CD4-positive, alpha-beta T cell treated with Interleukin-10 for 1 hour (primary cell): ENCODE data around the gene PROCA1.
A peak's percentile ranks its signal among the peaks of the same experiment; 100 is the strongest.

Experiments used
- DNase-seq: peaks from one replicate; pipeline ENCODE4 v3.0.0-alpha.2; 2020

Gene PROCA1, protein sequence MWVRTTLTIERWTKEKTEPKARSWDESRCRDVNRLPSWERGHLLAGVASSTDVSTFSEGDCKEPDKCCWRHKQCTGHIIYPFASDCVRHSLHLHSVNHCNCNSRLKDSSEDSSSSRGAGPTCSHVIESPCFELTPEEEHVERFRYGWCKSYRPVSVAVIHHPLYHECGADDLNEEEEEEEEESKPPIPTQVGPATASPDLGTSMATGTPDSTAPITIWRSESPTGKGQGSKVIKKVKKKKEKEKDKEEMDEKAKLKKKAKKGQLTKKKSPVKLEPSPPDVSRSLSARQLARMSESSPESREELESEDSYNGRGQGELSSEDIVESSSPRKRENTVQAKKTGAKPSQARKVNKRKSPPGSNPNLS

DNA sequence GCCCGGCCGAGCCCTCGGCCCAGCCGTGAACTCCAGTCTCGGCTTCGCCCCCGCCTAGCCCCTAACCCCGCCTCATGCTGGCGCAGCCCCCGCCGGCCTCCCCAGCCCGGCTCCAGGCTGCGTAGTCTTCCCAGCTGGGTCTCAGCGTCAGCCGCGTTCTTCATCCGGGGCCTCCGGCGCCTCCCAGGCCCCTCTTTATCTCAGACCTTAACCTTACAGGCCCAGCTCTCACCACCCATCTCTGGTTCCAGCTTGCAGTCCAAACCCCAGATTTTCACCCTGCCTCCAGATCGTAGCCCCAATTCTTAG is at the start of gene PROCA1:
TSS of gene PROCA1 (minus strand) at position 166 of the 309 bp plus-strand sequence. CDS start 228 bp downstream, outside the sequence.
- peak; percentile 46 for DNase-seq

DNA sequence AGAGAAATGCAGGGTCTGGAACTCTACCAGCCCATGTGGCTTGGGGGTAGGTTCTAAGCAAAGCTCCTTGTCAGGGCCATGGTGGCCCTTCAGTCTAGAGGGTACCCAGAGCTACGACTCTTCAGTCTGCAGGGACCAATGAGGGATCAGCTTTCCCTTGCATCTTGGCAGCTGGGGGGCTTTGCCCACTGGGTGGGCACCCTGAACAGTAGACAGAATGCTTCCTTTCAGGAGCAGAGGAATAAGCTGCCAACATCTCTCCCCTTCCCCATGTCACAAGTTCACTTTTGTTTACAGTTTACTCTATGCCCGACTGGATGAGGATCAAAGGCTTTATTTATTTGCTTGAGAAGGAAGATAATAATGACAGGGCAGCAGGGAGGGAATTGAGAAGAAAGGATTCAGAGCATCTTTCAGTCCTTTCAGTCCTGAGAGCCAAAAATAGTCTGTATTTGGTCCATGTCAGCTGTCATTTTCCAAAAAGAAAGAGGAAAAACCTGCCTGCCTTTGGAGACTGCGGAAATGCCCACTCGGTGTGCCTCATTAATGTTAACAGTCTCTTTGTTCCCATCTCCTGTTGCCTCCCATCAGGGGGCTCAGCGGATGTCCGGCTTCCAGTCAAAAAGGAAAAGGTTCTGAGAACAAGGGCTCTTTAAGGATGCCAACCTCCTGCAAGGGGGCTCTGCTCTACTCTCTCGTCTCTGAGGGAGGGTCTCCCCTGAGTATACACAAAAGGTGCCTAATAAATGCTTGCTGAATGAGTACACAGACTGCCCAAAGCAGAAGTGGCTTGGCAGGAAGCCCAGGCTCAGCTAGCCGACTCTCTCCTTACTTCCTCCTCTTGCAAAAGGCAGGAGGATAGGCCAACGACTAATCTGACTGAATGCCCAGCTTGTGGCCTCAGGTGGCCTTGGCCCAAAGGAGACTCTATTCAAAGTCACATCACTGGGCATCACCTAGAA is 49.2 kb upstream of the PROCA1 start:
- no peak for DNase-seq

DNA sequence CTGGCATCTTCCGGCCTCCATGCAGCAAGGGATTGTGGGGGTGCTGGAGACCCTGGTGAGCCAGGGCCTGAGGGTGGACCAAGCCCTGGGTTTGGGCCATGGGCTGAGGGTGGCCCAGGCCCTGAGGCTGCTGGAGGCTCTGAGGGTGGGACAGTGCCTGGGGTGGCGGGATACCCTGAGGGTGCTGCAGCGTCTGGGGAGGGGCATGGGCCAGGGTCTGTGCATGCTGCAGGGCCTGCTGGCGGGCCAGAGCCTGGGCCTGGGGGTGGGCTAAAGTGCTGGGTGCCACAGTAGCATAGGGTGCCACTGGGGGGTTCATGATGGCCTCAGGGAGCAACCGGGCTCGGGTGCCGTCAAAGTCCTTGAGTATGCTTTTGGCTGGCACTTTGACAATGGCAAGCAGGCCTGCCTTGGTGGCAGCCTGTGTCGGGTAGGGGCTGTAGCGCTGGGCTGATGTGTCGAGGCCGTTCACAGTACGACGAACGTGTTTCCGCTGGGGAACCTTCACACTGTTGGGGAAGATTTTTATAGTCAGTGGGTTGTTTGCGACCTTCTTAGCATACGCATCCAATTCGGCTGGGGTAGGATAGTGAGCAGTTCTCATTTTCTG is 47.7 kb upstream of the PROCA1 start:
- no peak for DNase-seq

DNA sequence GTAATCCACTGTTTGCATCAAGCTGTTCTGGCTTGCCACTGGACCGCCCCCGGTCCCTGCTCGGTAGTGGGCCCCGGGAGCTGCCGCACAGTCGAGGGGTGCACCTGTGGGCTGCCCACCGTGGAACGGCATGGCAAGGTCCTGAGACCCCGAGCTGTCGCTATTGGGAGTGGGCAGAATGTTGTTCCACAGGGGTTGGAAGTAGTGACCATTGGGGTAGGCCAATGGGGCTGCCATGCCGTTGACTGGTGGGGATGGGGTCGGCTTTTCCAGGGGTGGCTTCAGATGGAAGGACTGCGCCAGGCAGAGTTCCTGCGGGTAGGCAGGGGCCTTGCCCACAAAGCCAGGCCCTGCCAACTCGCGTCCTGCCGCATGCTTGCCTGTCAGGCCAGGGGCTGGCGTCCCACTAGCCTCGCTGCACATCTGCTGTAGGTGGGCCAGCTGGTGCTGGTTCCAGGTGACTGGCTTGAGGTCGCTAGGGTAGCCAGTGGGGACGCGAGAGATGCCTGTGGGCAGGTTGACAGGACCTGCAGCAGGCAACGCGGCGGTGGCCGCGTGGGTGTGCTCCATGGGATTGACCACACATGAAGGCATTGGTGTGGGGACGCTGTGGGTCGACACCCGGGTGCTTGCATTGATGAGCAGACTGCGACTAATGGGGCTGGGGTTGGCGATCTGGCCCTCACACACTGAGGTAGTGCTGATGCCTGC is 46.9 kb upstream of the PROCA1 start:
- no peak for DNase-seq

DNA sequence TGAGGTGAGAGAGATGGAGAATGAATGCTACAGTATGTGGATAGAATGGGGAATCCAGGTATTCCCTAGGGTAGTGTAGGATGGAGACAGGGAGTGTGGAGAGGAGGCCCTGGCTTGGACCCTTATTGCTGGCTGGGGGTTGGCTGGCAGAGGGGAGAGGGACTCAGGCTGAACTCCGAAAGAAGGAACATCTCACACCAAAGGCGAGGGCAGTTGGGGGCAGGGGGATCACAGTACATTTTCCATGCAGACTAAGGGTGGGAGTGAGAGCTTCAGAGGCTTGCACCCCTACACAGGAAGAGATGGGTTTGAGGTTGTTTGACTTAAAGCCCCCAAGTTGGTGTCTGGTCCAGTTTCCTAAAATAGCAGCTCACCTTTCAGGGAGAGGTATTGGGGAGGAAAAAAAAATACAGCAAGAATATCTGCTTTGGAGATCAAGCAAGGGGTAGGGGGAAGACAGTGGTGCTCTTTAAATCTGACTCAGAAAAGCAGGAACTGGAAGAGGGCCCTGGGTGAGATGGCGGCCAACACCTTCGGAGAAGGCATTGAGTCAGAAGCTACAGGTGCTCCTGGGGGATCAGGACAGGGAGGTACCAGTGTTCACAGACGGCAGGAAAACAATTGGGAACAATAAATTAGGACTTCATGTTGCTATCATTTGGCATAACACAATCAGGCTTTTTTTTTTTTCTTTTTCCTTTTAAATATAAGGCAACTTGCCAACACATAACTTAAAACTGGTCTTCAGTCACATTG is 44.5 kb upstream of the PROCA1 start:
- DNase-seq: no peak

DNA sequence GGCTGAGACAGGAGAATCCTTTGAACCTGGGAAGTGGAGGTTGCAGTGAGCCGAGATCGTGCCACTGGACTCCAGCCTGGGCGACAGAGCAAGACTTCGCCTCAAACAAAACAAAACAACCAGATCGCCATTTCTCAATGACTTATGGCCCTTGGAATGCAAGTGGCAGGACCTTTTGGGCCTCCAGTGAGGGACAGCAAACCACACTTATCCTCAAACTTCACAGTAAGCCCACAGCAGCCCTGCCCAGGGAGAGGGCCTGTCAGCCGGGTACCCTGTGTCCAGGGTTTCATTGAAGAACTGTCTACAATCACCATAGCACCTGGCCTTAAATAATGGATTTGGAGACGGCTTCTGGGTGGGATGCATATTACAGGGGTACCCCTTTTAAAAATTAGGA is 43.8 kb upstream of the PROCA1 start:
- DNase-seq: no peak

DNA sequence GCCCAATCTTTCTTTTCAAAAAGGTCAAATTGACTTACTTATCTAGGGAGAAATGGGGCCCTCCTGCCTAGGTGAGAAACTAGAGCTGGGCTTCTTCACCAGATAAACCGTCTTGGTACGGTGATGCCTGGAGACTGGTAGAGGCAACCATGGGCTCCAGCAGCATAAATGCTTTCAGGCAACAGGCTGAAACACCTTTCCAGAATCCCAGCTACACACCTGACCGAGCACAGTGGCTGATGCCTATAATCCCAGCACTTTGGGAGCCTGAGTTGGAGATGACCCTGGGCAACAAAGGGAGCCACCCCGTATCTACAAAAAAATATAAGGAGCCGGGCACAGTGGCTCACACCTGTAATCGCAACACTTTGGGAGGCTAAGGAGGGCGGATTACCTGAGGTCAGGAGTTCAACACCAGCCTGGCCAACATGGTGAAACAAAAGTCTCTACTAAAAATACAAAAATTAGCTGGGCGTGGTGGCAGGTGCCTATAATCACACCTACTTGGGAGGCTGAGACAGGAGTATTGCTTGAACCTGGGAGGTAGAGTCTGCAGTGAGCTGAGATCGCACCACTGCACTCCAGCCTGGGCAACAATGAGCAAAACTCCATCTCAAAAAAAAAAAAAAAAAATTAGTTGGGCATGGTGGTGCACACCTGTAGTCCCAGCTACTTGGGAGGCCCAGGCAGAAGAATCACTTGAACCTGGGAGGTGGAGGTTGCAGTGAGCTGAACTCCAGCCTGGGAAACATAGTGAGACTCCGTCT is 40.1 kb upstream of the PROCA1 start:
- no peak for DNase-seq

DNA sequence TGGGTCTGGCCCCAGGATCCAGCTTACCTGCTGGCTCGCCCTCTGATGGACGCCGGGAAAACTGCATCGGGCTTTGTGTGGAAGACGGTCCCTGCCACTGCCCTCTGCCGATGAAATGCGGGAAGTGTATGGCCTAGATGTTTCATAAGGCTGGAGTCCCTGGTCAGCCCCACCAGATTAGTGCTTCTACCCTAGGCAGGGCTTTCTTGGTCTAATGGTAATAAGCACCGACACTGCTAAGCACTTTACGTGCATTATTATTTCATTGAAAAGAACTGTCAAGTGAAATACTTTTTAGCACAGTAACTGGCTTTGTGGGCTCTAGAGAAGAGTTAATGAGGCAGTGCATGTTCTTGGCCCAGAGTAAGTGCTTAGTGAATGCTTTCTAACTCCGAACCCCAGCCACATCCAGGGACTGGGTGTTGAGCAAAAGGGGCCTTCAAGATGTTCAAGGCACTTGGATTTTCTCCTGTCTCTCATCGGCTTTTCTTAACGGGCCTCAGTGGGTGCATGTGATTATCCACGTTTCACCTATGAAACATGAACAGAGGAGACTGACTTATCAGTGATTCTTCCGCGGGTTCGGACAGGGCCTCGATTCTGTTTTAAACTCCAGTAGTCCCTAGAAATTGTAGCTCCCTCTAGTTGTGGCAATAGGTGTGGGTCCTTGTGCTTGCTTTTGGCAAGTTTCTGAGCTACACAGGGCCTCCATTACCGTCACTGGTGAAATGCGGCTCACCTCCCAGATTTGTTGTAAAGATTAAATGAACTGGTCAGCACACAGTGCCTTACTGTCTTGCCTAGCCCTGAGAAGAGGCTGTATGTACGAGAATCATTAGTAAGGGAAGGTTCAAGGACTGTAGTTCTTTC is 38.7 kb upstream of the PROCA1 start:
- DNase-seq: peak; percentile 92

DNA sequence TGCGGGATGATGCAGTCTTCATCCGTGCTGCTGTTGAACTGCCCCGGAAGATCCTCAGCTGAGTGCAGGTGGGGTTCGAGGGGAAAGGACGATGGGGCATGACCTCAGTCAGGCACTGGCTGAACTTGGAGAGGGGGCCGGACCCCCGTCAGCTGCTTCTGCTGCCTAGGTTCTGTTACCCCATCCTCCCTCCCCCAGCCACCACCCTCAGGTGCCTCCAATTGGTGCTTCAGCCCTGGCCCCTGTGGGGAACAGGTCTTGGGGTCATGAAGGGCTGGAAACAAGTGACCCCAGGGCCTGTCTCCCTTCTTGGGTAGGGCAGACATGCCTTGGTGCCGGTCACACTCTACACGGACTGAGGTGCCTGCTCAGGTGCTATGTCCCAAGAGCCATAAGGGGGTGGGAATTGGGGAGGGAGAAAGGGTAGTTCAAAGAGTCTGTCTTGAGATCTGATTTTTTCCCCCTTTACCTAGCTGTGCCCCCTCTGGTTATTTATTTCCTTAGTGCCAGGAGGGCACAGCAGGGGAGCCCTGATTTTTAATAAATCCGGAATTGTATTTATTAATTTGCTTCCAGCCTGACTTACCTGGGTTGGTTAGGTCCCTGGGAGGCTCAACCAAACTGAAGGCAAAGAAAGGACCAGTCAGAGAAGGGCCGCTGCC is 38.0 kb upstream of the PROCA1 start:
- no peak for DNase-seq

DNA sequence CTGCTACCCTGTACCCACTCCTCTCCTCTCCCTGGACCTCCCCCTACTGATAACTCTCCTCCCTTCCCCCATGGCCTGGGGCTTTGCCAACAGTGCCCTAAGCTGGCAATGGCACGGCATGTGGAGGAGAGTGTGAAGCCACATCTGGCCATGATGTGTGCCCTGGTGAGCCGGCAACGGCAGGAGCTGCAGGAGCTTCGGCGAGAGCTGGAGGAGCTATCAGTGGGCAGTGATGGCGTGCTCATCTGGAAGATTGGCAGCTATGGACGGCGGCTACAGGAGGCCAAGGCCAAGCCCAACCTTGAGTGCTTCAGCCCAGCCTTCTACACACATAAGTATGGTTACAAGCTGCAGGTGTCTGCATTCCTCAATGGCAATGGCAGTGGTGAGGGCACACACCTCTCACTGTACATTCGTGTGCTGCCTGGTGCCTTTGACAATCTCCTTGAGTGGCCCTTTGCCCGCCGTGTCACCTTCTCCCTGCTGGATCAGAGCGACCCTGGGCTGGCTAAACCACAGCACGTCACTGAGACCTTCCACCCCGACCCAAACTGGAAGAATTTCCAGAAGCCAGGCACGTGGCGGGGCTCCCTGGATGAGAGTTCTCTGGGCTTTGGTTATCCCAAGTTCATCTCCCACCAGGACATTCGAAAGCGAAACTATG is 37.3 kb upstream of the PROCA1 start:
- DNase-seq: no peak

DNA sequence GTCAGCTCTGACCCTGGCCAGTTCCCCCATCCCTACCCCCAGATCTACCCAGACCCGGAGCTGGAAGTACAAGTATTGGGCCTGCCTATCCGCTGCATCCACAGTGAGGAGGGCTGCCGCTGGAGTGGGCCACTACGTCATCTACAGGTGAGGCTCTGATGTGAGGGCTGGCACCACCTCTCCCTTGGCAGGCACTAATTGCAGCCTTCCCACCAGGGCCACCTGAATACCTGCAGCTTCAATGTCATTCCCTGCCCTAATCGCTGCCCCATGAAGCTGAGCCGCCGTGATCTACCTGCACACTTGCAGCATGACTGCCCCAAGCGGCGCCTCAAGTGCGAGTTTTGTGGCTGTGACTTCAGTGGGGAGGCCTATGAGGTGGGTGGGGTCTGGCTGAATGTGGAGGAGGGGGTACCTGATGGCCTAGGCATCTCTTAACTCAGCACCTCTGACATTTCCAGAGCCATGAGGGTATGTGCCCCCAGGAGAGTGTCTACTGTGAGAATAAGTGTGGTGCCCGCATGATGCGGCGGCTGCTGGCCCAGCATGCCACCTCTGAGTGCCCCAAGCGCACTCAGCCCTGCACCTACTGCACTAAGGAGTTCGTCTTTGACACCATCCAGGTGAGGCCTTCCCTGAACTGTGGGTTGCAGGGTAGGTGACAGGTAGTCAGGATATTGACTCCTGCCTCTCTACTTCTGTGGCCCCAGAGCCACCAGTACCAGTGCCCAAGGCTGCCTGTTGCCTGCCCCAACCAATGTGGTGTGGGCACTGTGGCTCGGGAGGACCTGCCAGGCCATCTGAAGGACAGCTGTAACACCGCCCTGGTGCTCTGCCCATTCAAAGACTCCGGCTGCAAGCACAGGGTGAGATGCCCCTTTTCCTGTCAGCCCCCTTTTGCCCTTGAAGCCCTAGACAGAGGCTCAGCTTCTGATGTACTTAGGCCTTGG is 36.4 kb upstream of the PROCA1 start:
- no peak for DNase-seq

DNA sequence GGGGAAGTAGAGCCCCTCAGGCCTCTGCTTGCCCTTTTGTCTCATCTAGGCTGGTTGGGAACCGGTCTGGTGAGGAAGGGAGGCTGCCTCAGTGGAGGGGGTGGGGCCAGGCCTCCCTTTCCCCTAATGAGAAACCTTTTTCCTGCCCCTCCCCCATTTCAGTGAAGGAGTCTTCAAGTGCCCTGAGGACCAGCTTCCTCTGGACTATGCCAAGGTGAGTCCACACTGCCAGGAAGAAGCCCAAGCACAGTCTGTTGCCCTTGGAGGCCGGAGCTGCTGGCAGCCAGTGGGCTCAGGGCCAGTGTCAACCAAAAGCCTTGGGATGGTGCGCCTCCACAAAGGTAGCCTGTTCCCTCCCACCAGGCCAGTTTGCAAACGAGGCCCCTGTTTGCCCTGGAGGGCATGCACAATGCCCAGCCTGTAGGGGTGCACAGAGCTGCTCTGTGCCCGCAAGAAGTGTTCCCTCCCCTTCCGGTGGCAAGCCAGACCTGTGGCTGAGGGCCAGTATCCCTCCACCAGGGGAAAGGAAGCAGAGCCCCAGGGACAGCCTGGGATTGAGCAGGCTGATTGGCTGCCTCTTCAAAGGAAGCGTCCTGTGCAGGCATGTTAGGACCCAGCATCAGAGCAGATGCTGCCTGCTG is 35.5 kb upstream of the PROCA1 start:
- DNase-seq: no peak

DNA sequence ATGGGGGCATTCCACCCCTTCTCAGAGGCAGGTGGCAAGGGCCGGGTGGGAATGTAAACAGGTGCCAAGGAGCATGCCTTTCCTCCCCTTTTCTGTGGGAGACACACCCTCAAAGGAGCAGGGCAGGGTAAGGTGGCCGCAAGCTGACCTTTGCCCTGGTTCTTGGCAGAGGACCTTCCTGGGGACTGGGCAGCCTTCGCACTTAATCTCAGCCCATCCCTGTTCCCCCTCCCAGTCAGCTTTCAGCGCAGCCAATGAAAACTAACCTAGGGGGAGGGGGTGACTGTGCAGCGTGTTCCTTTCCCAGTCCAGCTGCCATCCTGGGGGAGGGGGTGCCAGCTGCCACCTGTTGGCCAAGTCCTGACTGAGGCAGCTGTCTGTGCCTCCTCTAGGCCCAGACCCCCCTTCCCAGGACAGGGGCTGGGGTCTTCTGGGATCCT is 34.9 kb upstream of the PROCA1 start:
- DNase-seq: no peak

DNA sequence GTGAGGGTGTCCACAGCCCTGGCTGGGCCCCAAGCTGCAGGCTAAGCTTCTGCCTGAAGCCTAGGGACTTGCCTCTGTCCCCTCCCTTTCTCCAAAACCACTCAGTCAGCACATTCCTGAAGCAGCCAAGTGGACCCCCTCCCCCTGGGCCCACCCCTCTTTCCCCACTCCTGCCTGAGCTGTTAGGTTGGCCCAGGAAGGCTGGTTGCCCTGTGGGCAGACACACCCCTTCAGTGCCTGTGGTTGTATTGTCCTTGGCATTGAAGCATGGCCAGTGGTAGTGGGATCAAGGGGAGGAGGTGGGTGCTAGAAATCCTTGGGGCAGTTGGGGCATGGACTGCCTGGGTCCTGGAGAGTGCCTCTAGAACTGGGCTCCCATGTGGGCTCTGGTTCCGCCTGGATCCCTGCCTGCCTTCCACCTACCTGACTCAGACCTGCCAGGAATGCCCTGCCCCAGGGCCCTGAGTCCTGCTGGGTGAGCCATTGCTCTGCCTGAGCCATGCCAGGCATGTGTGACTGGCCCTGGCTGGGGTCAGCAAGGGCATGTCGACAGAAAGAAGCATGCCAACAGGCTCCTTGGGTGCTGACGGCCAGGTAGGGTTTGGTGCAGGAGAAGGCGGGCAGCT is 34.2 kb upstream of the PROCA1 start:
- DNase-seq: no peak

DNA sequence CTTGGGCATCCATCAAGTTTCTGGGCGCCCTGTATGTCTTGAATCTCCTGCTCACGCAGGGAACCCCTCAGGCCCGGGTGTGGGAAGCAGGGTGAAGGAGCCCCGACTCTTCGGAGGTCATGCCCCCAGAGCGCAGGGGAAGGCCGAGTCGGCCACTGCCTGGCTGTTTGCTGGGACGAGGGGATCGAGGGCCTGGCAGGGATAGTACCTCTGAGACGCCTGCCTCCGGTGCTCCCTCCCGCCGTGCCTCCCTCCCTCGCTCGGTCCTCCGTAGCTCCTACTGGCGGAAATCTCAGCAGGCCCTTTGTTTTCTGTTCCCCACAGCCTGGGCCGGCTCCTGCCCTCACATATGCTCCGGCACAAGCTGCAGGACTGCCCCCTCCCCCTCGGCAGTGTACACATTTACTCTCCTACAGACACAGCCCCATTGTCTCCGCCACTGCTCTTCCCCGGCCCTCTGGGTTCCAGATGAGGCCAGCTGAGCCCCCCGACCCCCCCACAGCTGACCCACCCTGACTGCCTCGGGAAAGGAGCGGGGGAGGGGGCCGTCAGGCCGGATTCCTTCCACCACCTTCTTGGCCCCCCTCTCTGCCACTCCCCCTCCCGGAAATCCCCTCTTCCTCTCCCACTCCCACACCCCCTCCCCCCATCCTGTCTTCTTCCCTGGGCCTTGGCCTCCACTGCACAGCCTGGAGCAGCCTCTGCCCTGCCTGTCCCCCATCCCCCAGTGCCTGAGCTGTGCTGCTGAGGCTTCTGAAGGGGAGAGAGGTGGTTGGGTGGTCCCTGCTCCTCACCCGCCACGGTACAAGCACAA is 33.5 kb upstream of the PROCA1 start:
- DNase-seq: peak; percentile 39
